Measurements from ENCODE around the gene DBF4. TPM values are rescaled to one million over a fixed set of nuclear protein-coding genes. Genes with fewer than 3 reads are reported as not detected.

DBF4 gene
- total RNA-seq, 1 experiment from 2014 or later, result 37.5 TPM

- intact Hi-C loops (cut with micrococcal nuclease), result no loop called here
- POLR2A ChIA-PET (ENCODE audit: unreplicated experiment), result no interaction called here
- Histone ChIP-seq H3K9ac (ENCODE audit: low read length) (no peak overlapping the region), H3K4me1 (ENCODE audit: insufficient read depth, low read length) (no peaks in the 10 kb centered on the region), H3K9me2 (replicated peaks; ENCODE audit: low read length) (no peaks in the 10 kb centered on the region), H3K36me3 (ENCODE audit: low read depth, low read length) (peaks cover 7% of the 10 kb centered on the region; the same call in 1 of the 2 replicates), H3K27me3 (ENCODE audit: low read length) (no peaks in the 10 kb centered on the region), H3K4me3 (ENCODE audit: low read length) (no peak overlapping the region), H3F3A (ENCODE audit: low read length, unreplicated experiment) (no peaks in the 10 kb centered on the region), H3K27ac (ENCODE audit: low read length) (no peak overlapping the region), H2AFZ (ENCODE audit: low read length) (no peak overlapping the region), H4K20me1 (ENCODE audit: low read length) (no peaks in the 10 kb centered on the region), H3K9me3 (ENCODE audit: low read length) (no peaks in the 10 kb centered on the region), H3K4me2 (ENCODE audit: low read length) (no peak overlapping the region), H3K79me2 (ENCODE audit: low read length) (no peaks in the 10 kb centered on the region)
- DNase-seq (peak; percentile 23), ATAC-seq (no peak)
- TF ChIP-seq CTCF (conservative IDR thresholded peaks at IDR 0.05; ENCODE audit: low read depth, low read length), result no peak
- no TSS peak for BruUV-seq (replicated peaks)
- CTCF ChIA-PET, result no interaction called here
Observed at GRCh38 chr7:87833130-87833529, 43.2 kb upstream of the DBF4 start.

GRCh38 chr7:87837597-87837996 is 38.7 kb upstream of the DBF4 start:
- TF ChIP-seq CTCF (conservative IDR thresholded peaks at IDR 0.05; ENCODE audit: low read depth, low read length) (no peak), EZH2phosphoT487 (IDR thresholded peaks at IDR 0.05; ENCODE audit: borderline replicate concordance, low read length) (no peak), EZH2 (IDR thresholded peaks at IDR 0.05; ENCODE audit: low read length, unreplicated experiment) (no peak)
- H3K9me3 ChIP-seq (ENCODE audit: low read length), result no peaks in the 10 kb centered on the region
- H3K36me3 ChIP-seq (ENCODE audit: low read depth, low read length), result peaks cover 3% of the 10 kb centered on the region; the same call in 1 of the 2 replicates
- H2AFZ ChIP-seq (ENCODE audit: low read length), result no peak overlapping the region
- no peaks in the 10 kb centered on the region for H4K20me1 ChIP-seq (ENCODE audit: low read length)
- H3K4me2 ChIP-seq (ENCODE audit: low read length), result no peak overlapping the region
- no peaks in the 10 kb centered on the region for H3F3A ChIP-seq (ENCODE audit: low read length, unreplicated experiment)
- ChIA-PET CTCF (no interaction called here), POLR2A (ENCODE audit: unreplicated experiment) (no interaction called here)
- intact Hi-C loops (cut with micrococcal nuclease), result no loop called here
- no peaks in the 10 kb centered on the region for H3K79me2 ChIP-seq (ENCODE audit: low read length)
- H3K4me3 ChIP-seq (ENCODE audit: low read length), result no peak overlapping the region
- H3K27ac ChIP-seq (ENCODE audit: low read length), result no peak overlapping the region
- ATAC-seq, result no peak
- no peaks in the 10 kb centered on the region for H3K9me2 ChIP-seq (replicated peaks; ENCODE audit: low read length)
- no peak overlapping the region for H3K9ac ChIP-seq (ENCODE audit: low read length)
- no peak for DNase-seq
- no TSS peak for BruUV-seq (replicated peaks)
- H3K4me1 ChIP-seq (ENCODE audit: insufficient read depth, low read length), result no peaks in the 10 kb centered on the region
- no peaks in the 10 kb centered on the region for H3K27me3 ChIP-seq (ENCODE audit: low read length)

GRCh38 chr7:87850836-87851593 is 25.3 kb upstream of the DBF4 start:
- ATAC-seq, result no peak

More at GRCh38 chr7:87850836-87851593, 25.3 kb upstream of the DBF4 start:
- POLR2A ChIA-PET (ENCODE audit: unreplicated experiment), result no interaction called here
- no peaks in the 10 kb centered on the region for H3K9me2 ChIP-seq (replicated peaks; ENCODE audit: low read length)
- no peak overlapping the region for H2AFZ ChIP-seq (ENCODE audit: low read length)
- H3K9me3 ChIP-seq (ENCODE audit: low read length), result no peaks in the 10 kb centered on the region
- H3K27ac ChIP-seq (ENCODE audit: low read length), result no peak overlapping the region
- H3K36me3 ChIP-seq (ENCODE audit: low read depth, low read length), result peaks cover 15% of the 10 kb centered on the region
- intact Hi-C loops (cut with micrococcal nuclease), result no loop called here
- BruUV-seq (replicated peaks), result no TSS peak
- H3K27me3 ChIP-seq (ENCODE audit: low read length), result no peaks in the 10 kb centered on the region
- CTCF ChIA-PET, result no interaction called here
- H3K4me1 ChIP-seq (ENCODE audit: insufficient read depth, low read length), result peaks cover 4% of the 10 kb centered on the region; the same call in 1 of the 2 replicates
- H4K20me1 ChIP-seq (ENCODE audit: low read length), result no peaks in the 10 kb centered on the region
- DNase-seq, result no peak
- H3K4me2 ChIP-seq (ENCODE audit: low read length), result no peak overlapping the region
- no peak overlapping the region for H3K9ac ChIP-seq (ENCODE audit: low read length)
- no peaks in the 10 kb centered on the region for H3F3A ChIP-seq (ENCODE audit: low read length, unreplicated experiment)
- TF ChIP-seq EZH2phosphoT487 (IDR thresholded peaks at IDR 0.05; ENCODE audit: borderline replicate concordance, low read length), result no peak
- no peak for TF ChIP-seq EZH2 (IDR thresholded peaks at IDR 0.05; ENCODE audit: low read length, unreplicated experiment)
- no peak for TF ChIP-seq CTCF (conservative IDR thresholded peaks at IDR 0.05; ENCODE audit: low read depth, low read length)
- no peak overlapping the region for H3K4me3 ChIP-seq (ENCODE audit: low read length)
- H3K79me2 ChIP-seq (ENCODE audit: low read length), result no peaks in the 10 kb centered on the region

Measured in PC-3 (cell line).